Activated T-cell treated with anti-CD3 and anti-CD28 coated beads for 4 hours (primary cell): ENCODE measurements around the gene GRIK1.

Experiments used
- DNase-seq: peaks from one replicate; pipeline ENCODE4 v3.0.0-alpha.2; 2020

The GRIK1 gene

DNA sequence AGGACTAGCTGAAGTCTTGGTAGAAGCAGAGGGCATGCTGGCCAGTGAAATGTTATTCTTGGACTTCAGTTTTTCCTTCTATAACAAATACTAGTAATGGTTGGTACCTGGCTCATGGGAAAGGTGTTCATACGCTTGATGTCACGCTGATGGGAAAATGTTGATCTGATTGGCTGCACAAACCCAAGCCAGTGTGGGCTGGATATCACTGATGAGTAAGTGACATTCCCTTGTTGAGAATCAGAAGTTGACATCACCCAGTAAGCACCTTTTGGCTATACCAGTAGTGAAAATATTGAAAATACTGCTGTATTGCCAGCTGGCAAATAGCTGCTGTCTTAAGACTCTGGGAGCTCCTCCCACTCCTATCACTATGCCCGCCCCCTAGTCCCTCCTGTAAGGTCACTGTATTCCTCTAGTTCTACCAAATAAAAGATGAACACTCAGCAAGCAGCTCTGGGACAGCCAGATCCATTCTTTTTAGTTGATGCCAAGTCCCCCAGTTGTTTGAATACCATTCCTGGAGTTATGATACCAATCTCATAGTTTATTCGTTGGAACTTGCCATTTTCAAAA lies 168.2 kb downstream of the GRIK1 start:
- no peak for DNase-seq

DNA sequence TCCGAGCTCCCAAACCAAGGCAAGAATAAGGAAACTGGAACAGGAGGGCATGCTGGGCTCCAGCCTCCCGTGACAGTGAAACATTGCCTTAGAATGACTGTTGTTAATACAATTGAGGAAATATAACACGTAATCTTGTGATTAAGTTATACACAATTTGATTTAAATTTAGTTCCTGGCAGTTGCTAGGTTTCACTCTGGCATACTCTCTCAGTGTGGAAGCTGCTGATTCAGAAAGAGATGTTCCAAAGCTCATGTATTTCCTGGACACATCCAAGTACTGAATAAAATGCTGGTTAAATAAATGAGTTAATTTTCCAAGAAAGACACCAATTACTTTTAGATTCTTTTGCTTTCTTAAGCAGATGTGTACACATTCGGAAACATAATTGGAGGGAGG lies 176.1 kb downstream of the GRIK1 start:
- DNase-seq: no peak

DNA sequence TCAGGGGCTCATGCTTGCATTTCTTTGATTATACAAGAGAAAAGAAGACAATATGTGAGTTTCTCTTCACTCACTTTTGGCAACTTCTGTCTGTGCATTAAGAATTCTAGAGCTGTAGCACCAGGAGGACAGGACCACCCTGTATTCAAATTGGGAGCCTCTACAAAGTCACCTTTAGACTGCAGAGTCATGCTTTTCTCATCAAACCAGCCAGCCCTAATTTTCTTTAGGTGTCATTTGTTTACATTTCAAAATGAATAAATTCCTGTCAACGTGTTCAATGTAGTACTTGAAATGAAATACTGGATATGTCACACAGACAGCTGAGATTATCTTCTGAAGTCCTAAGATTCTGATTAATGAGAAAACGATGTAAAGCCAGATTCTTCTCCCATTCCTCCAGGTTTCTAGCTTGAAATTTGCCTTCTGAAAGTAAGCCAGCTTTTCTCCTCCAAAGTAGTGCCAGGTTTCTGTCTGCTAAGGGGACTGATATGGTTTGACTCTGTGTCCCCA lies 177.2 kb downstream of the GRIK1 start:
- DNase-seq: no peak

DNA sequence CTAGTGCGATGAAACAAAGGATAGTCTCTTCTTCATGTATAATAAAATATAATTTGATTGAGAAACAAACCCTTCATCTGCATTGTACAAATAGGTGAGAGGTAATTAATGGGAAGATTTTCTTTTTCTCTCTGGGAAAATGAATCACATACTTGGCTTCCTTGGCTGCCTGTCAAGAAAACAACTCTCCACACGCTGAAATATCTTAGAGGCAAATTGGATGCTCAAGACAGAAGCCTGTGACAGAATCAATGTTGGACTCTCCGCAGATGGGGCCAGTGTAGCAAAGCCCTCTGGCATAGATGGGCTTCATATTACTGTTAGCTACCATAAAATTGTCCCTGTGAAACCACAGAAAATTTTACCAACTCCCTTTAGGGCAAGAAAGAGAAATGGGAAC lies 186.6 kb downstream of the GRIK1 start:
- DNase-seq: no peak

DNA sequence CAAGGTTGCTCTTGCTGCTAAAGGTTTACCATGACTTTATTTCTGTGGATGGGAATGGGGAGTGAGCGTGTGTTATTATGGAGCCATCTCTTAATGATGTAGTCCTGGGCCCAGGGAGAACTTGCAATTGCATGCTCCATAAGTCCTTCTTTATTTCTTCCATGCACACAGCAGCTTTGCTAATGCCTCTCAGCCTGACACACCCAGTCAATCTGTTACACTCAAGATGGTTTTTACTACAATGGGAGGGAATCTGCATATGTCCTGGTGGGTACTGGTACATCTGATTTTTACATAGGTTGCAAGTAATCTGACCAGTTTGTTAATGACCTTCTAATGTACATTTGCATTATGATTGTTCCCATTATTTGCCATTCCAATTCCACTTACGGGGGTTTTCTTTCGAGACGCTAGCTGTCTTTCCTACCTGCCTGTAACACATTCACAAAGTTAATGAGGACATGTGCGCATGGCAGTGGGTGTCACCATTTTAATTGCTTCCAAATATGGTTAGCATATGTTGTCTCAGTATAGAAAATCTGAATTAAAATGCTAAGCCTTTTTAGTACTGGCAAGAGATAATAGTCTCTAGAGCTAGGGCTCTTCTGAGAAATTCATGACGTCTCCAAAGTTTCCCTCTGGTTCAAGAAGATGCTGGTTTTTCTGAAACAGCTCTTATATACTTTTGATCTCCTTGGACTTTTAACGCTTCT lies 188.2 kb downstream of the GRIK1 start:
- DNase-seq: no peak

DNA sequence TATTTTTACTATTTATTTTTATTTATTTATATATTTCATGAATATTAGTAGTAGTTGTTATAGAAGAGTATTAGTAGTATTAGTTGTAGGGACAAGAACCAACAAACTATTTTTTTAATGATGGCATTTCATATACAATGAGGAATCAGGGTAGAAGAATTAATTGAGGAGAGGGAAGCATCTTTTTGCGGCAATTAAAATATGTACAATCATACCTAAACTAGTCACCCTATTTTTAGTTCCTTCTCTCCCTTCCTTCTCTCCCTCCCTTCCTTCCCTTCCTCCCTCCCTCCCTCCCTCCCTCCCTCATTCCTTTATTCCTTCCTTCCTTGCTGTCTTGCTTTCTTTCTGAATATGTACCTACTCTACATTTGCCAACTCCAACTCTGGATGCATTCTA lies 189.8 kb downstream of the GRIK1 start:
- DNase-seq: no peak

DNA sequence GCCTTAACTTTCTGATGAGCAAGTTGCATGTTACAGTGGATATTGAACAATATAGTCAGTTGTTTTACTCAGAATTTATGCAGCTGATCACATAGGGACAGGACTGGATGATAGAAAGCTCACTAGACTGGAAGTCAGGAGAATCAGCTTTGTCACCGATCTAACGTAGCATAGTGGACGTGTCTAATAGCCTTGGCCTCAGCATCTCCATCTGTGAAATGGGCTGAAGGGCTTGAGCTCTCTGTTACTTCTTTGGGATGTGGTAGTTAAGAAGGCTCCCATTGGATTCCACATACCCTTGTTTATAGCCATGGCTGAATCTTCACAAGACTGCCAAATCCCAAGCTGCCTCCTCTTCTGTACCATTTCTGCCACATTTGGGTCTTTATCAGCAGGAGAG lies 190.6 kb downstream of the GRIK1 start:
- DNase-seq: no peak

DNA sequence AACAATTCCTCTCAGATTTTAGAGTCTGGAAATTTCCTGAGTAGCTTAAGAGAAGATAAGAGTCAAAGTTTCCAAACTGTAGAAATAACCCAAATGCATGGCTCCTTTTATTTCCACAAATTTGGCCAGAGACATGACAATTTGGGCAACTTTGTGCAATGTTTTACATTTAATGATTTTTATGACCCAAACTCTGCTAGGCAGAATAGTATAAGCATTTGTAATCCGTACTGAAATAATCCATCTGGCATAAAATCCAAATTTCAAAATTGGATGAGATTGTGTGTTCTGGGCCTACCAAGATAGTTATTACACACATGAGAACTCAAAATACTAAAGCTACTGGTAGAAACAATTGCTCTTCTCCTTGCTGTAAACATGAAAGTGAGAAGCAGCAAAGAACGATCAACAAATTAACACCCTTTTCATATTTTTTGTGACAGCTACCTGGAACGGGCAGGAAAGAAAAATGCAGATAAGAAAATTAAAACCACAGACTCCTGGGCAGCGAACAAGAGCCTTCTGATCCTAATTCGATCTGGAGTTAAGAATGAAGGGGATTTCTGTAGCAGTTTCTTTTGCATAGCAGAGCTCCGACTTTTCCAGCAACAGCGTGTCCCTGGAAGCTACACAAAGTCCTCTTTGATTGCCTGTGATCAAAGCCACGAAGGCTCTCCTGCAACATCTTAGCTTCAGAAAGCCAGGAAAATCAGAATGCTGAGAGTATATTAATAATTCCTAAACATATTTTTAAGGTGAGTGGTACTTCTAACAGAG lies 191.2 kb downstream of the GRIK1 start:
- no peak for DNase-seq

DNA sequence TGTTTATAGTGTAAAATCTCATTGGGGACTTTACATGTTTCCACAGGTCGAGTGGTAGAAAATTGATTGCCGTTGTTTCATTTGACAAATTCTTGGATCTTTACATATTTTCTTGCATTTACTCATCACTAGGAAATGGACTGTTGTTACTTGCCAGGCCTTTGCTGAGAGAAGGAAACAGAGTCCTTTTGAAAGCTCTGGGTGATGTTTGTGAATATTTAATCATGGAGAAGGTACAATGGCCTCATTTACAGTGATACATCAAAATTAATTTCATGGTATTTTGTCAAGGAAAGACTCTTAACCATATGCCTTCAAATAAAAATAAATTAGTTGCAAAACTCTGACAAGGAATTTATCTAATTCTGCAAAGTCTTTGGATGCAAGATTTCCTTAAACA lies 198.0 kb downstream of the GRIK1 start:
- DNase-seq: no peak

DNA sequence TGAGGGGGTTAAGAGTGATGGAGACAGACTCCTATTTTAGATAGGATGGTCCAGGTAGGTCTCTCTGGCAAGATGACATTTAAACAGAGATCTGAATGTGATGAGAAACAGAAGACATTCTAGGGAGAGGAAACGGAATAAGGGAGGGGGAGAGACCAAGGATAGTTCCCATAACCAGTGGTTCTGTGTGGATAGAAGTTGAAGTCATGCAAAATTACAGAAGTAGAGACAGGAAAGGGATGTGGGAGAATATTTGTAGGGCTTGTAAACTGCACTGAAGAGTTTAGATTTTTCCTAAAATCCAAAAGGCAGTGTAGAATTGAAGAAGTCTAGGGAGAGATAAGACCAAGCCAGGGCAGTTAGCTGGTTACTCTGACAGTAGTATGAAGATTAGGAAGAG lies 200.6 kb downstream of the GRIK1 start:
- no peak for DNase-seq

DNA sequence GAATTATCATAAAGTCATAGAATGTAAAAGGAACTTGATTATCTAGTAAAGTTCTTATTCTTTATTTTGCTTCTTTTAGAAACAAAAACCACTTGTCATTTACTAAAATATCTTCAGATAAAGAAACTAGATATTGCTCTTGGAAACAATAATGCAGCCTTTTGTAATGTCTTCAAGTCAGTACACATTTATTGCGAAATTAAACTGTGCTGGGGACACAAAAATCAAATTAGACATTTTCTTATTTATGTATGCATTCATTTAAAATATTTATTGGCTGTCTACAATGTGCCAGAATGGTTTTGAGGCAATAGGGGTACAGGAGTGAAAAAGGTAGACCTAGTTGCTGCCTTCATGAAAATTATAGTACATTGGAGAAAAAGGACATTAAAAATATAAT lies 201.1 kb downstream of the GRIK1 start:
- no peak for DNase-seq

DNA sequence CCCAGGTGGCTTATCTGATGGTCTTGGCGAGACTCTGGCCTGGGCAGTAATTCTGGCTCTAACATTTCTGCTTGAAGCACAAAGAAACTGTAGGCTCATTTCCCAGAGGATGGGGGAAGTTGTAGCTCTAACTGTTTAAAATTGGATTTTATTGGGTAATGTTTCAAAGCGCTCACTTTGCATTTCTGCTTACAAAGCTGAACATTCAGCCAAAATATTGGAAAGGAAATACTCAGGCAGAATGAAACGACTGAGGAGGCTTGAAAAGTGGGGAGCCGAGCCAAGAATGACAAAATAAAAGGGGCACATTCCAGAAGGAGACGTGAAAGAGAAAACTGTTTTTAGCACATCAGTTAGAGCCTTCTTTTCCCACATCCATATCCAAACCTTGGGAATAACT lies 202.6 kb downstream of the GRIK1 start:
- no peak for DNase-seq

DNA sequence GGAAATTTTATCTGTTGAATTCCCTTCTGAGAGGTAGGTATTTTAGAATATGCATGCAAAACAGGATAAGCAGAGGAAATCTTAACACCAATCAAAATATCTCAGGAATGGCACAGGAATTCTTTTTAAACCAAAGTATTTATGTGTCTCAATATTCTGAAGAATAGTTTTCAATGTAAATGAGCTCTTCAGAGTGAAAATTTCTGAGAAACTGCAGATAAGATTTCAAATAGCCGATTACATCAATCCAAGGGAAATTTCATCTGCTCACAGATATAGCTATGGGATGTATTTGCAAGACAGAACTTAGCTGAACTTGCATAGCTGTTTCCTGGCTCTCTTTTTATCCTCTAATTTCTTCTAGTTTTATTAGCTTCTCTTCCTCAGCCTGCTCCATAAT lies 209.5 kb downstream of the GRIK1 start:
- no peak for DNase-seq

DNA sequence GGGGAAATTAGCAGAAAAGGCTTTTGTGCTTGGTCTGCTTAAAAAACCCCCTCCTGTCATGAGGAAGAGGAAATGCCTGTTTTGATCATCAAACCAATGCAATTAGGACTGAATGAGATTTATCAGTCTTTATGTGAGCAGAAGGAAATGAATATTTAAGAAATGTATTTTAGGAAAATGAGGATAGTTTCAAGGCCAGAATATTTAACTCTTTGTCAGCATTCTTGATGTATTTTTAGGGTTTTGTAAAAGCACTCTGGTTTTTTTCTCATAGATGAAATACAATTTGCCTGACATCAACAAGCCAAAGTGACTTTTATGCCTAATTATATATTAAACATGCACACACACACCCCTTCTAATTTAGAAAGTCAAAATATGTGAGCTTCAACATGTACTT lies 213.8 kb downstream of the GRIK1 start:
- DNase-seq: no peak

DNA sequence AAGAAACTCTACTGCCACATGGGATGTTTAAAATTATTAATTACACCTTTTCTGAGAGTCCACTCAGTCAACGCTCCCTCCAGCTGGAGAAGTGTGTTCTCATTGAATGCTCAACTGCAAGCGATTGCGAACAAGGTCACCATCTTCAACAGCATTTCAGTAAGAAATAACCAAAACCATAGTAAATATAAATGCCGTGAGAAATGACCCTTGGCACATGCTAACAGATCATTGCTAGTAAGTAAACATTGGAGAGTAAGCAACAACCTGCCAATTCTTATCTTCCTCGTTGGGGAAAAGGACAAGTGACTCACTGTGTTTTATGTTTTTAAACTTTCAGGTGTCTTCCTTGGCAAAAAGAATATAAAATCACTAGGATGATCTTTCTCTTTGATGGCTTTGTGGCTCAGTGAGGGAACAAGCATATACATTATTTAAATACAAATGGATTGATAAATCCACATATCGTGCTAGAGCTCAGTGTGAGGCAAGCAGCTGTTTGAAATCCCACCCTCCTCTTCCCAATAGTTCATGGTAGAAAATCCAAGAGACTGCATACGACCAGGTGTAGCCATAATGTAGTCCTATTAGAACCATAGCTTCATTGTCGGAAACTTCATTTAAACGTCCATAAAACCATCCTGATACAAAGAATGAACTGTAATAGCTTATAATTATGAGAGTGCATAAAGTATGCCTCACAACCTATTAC lies 214.6 kb downstream of the GRIK1 start:
- no peak for DNase-seq

DNA sequence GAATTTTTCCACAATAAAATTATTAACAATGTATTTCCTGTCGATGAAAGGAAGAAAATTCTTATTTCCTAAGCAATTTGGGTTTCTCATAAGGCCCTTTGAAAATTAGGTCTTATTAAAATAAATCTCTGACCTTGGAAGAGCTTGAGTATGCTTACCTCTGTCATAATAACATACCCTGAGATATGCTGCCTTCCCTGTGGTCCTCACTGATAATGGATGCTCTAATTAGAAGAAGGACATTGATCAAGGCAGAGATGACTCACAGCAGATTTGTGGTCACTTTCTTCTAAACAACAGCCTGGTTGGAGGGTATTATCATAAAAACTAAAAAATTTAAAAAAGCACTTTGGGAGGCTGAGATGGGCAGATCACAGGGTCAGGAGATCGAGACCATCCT lies 217.8 kb downstream of the GRIK1 start:
- DNase-seq: no peak

DNA sequence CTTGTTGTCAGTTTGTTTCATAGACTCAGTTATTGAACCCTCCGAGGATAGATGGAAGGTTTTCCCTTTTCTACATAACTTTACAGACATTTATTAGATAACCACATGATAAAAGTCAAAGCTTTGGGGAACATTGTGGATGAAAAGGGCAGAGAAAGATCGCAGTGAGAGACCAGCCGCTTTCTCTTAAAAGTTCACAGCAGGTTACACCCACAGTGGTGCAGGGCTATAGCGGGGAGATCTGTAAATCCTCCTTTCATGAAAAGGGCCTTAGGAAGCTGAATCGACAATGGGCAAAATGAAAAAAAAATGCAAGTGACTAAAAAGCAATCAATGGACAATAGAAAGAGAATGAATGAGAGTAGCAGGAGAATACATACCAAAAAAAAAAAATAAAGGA lies 218.6 kb downstream of the GRIK1 start:
- no peak for DNase-seq

DNA sequence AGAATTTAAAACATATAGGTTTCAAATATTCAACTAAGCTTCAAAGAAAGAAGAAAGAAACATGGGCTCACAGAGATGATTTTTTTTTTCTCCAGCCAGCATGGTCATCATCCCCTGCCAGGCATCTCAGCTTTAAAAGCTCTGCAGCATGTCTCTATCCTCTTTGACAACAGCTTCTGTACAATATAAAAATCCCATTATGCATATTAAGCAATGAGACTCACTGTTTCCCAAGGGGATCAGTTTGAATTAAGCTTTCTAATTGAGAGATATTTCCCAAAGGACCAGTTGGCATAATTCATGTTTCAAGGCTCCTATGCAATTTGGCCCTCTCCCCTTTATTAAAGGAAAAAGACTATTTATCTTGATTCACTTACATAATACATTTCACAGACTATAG lies 220.3 kb downstream of the GRIK1 start:
- DNase-seq: no peak

DNA sequence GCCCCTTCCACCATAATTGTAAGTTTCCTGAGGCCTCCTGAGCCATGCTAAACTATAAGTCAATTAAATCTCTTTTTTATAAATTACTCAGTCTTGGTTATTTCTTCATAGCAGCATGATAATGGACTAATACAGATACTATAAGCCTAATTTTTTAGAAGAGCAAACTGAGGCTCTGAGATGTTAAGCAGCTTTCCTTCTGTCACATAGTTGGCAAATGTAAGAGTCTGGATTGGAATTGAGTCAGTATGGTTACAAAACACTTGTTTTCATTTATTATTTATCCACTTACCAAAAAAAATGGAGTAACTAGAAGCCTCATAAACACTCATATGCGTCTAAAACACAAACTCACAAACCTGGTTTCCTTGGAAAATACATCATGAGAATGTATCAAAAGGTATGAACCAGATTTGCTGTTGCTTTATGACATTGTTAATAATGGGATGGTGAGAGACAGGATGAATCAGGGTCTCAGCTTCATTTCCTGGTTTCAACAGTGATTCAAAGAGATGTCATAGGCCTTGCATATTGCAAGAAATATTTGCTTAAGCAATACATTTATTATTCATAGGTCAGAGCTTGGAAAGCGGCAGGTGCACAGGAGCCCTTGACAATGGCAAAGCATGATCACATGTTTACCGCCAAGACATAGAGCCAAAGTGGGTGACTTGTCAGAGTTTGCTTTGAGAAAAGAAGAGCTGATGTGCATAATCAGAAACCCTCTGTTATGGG lies 221.5 kb downstream of the GRIK1 start:
- no peak for DNase-seq

DNA sequence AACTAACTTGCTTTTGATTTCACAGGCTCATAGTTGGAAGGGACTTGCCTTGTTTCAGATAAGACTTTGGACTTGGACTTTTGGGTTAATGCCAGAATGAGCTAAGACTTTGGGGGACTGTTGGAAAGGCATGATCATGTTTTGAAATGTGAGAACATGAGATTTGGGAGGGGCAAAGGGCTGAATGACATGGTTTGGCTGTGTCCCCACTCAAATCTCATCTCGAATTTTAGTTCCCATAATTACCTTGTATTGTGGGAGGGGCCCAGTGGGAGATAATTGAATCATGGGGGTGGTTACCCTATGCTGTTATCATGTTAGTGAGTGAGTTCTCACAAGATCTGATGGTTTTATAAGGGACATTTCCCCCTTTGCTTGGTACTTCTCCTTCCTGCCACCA lies 222.1 kb downstream of the GRIK1 start:
- no peak for DNase-seq

DNA sequence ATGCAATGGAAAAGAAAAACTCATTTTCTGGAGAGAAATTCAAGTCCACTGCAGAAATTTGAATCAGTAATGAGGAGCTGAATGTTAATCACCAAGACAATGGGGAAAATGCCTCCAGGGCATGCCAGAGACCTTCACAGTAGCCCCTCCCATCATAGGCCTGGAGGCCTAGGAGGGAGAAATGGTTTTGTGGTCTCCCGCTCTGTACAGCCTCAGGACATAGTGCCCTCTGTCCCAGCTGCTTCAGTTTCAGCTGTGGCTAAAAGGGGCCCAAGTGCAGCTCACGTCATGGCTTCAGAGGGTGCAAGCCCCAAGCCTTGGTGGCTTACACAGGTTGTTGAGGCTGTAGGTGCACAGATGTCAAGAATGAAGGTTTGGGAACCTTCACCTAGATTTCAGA lies 223.0 kb downstream of the GRIK1 start:
- no peak for DNase-seq

DNA sequence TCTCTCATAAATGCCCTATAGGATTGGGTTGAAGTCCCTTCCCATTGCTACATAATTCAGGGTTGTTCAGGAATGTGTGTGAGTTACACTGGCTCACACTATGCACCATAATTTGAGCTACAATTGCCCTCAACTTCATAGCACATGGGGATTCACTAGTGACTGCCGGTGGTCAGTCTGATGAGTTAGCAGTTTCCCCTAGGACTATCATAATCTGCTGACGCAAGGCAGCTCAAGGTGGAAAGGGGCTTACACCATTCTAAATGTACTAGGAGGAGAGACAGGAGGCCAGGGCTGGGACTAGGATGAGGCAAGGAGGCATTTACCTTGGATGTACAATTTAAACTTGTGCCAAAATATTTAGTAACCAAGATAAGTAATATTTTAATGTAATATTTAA lies 224.7 kb downstream of the GRIK1 start:
- no peak for DNase-seq

DNA sequence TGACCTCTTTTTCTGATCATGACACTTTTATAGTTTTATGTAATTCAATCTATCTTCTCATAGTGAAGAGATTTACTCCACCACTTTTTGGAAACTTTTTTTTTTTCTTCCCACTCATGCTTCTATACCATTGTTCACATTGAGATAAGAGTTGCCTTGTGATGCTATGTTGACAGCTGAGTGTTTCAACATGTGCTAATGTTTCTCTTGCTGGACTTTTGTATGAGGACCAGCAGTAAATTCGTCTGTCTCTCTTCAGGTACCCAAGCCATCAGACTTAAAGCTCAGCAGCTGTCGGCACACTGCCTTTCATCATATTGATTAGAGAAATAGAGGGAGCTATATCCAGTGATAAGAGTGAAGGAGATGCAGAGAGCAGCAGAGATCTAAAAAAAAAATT lies 227.0 kb downstream of the GRIK1 start:
- DNase-seq: no peak
